Measurements from ENCODE around the gene SLC38A1.

SLC38A1 gene

DNA sequence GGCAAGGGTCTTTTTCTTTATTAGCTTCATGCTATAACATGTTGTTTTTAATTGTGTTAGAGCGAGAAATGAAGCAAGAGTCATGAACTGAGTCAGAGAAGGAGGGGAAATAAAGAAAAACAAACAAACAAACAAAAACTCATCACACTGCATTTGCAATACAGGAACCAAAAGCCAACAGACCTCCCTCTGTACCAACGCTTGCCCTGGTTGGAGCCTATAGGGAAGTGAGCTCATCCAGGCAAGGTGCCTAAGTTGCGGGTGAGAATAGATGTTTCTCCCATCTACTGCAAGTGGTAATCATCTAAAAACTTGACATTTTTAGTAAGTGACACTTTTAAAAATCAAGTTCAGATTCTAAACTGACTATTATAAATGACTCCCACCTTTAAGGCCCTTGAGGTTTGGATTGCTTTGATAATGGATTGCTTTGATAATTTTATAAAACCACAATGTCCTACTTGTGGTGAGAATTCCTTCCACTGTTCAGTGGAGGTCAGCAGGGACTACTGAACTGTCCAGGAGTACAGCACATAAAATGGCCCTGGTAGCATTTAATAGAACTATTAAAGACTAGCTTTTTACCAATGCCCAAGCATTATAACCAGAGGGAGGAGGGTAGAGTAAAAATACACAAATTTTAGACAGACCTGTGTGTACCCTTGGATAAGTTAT, 31.3 kb downstream of the SLC38A1 start:
- Histone ChIP-seq H2BK5ac (ENCODE audit: low read length) (no peak overlapping the region), H3K36me3 (ENCODE audit: control insufficient read depth, insufficient read depth, low read length) (peaks cover 5% of the 10 kb centered on the region), H2BK15ac (replicated peaks; ENCODE audit: low read depth) (no peak overlapping the region), H3K27me3 (ENCODE audit: insufficient read depth, low read length, poor library complexity) (no peaks in the 10 kb centered on the region), H3K27ac (ENCODE audit: low read depth, low read length) (no peak overlapping the region), H3K4me1 (ENCODE audit: control insufficient read depth, low read depth, low read length) (no peaks in the 10 kb centered on the region), H3K79me2 (ENCODE audit: control insufficient read depth, insufficient read depth, low read length) (peaks cover 55% of the 10 kb centered on the region), H3K4me2 (ENCODE audit: low read length) (no peak overlapping the region), H3K79me1 (ENCODE audit: low read length) (peaks cover 23% of the 10 kb centered on the region), H3K18ac (ENCODE audit: low read length) (no peak overlapping the region), H3K9ac (ENCODE audit: low read length) (no peak overlapping the region), H4K5ac (ENCODE audit: low read length) (no peak overlapping the region), H2AK5ac (ENCODE audit: low read length) (no peak overlapping the region), H2BK120ac (ENCODE audit: low read depth, low read length) (no peak overlapping the region), H3K4me3 (ENCODE audit: low read length) (no peak overlapping the region), H3K56ac (ENCODE audit: low read length) (no peak overlapping the region), H4K8ac (ENCODE audit: low read depth, low read length) (no peak overlapping the region), H3K23ac (ENCODE audit: low read length) (no peak overlapping the region), H3K4ac (ENCODE audit: low read depth, low read length) (no peak overlapping the region)
- DNase-seq: no peak
- WGBS (ENCODE audit: extremely low coverage, insufficient coverage, low lambda C conversion rate): no CpG with 5 or more reads among the region's 3 CpGs

DNA sequence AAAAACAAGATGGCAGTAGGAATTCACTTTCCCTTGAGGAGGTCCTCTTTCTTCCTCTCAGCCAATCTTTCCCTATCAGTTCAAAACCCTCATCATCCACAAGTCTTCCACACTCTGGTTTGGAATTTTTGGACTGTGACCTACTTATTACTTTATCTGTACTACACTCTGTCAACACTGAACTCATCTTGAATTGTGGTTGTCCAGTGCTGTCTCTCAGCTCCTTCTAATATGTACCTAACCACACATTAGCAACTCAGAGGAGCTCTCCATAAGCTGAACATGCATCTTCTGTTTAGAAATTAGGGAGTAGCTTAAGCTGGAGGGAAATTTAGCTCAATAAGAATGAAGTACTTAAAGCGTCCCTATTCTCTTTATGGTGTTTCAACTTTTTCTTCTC, 34.8 kb downstream of the SLC38A1 start:
- Histone ChIP-seq H3K23ac (ENCODE audit: low read length) (no peak overlapping the region), H4K5ac (ENCODE audit: low read length) (no peak overlapping the region), H2BK15ac (replicated peaks; ENCODE audit: low read depth) (no peak overlapping the region), H2AK5ac (ENCODE audit: low read length) (no peak overlapping the region), H3K56ac (ENCODE audit: low read length) (no peak overlapping the region), H3K79me1 (ENCODE audit: low read length) (peaks cover 23% of the 10 kb centered on the region), H3K4me1 (ENCODE audit: control insufficient read depth, low read depth, low read length) (no peaks in the 10 kb centered on the region), H3K27me3 (ENCODE audit: insufficient read depth, low read length, poor library complexity) (no peaks in the 10 kb centered on the region), H2BK5ac (ENCODE audit: low read length) (no peak overlapping the region), H3K27ac (ENCODE audit: low read depth, low read length) (no peak overlapping the region), H3K18ac (ENCODE audit: low read length) (no peak overlapping the region), H3K36me3 (ENCODE audit: control insufficient read depth, insufficient read depth, low read length) (peaks cover 3% of the 10 kb centered on the region), H3K4me2 (ENCODE audit: low read length) (no peak overlapping the region), H3K4ac (ENCODE audit: low read depth, low read length) (no peak overlapping the region), H4K8ac (ENCODE audit: low read depth, low read length) (no peak overlapping the region), H3K4me3 (ENCODE audit: low read length) (no peak overlapping the region), H2BK120ac (ENCODE audit: low read depth, low read length) (no peak overlapping the region), H3K79me2 (ENCODE audit: control insufficient read depth, insufficient read depth, low read length) (peaks cover 50% of the 10 kb centered on the region), H3K9ac (ENCODE audit: low read length) (no peak overlapping the region)
- no CpG with 5 or more reads among the region's 1 CpG for WGBS (ENCODE audit: extremely low coverage, insufficient coverage, low lambda C conversion rate)
- DNase-seq: no peak

DNA sequence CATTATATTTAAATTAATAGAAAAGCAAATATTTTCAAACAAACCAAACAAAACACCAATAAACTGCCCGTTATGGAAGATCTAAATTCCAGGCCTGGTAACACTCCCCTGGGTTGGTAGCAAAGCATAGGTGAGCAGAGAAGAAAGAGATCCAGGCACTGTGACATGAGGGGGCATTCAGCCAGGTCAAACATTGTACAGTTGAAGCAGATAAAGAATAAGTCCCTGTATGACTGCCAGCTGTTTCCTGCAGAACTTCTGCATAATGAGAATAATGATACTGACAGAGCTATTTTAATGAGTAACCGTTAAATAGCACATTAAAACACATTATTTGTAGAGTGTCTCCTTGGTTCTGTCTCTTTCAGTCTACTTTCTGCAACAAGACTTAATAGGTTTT, 35.4 kb downstream of the SLC38A1 start:
- H3K27me3 ChIP-seq (ENCODE audit: insufficient read depth, low read length, poor library complexity): no peaks in the 10 kb centered on the region
- no peak overlapping the region for H3K9ac ChIP-seq (ENCODE audit: low read length)
- H2BK120ac ChIP-seq (ENCODE audit: low read depth, low read length): no peak overlapping the region
- H3K79me1 ChIP-seq (ENCODE audit: low read length): peaks cover 21% of the 10 kb centered on the region
- H3K18ac ChIP-seq (ENCODE audit: low read length): no peak overlapping the region
- no peaks in the 10 kb centered on the region for H3K4me1 ChIP-seq (ENCODE audit: control insufficient read depth, low read depth, low read length)
- peaks cover 48% of the 10 kb centered on the region for H3K79me2 ChIP-seq (ENCODE audit: control insufficient read depth, insufficient read depth, low read length)
- H3K27ac ChIP-seq (ENCODE audit: low read depth, low read length): no peak overlapping the region
- H3K4ac ChIP-seq (ENCODE audit: low read depth, low read length): no peak overlapping the region
- no peak overlapping the region for H4K8ac ChIP-seq (ENCODE audit: low read depth, low read length)
- H3K36me3 ChIP-seq (ENCODE audit: control insufficient read depth, insufficient read depth, low read length): peaks cover 3% of the 10 kb centered on the region
- H3K4me2 ChIP-seq (ENCODE audit: low read length): no peak overlapping the region
- H4K5ac ChIP-seq (ENCODE audit: low read length): no peak overlapping the region
- DNase-seq: no peak
- H3K56ac ChIP-seq (ENCODE audit: low read length): no peak overlapping the region
- H3K23ac ChIP-seq (ENCODE audit: low read length): no peak overlapping the region
- H2AK5ac ChIP-seq (ENCODE audit: low read length): no peak overlapping the region
- no peak overlapping the region for H3K4me3 ChIP-seq (ENCODE audit: low read length)
- WGBS (ENCODE audit: extremely low coverage, insufficient coverage, low lambda C conversion rate): no CpG with 5 or more reads among the region's 2 CpGs
- no peak overlapping the region for H2BK15ac ChIP-seq (replicated peaks; ENCODE audit: low read depth)
- H2BK5ac ChIP-seq (ENCODE audit: low read length): no peak overlapping the region

GRCh38 chr12:46230983-46231382, 37.9 kb downstream of the SLC38A1 start:
- Histone ChIP-seq H3K23ac (ENCODE audit: low read length) (no peak overlapping the region), H3K18ac (ENCODE audit: low read length) (no peak overlapping the region), H3K27ac (ENCODE audit: low read depth, low read length) (no peak overlapping the region), H2BK120ac (ENCODE audit: low read depth, low read length) (no peak overlapping the region), H3K4me1 (ENCODE audit: control insufficient read depth, low read depth, low read length) (no peaks in the 10 kb centered on the region), H3K27me3 (ENCODE audit: insufficient read depth, low read length, poor library complexity) (no peaks in the 10 kb centered on the region), H3K79me2 (ENCODE audit: control insufficient read depth, insufficient read depth, low read length) (peaks cover 35% of the 10 kb centered on the region), H2BK15ac (replicated peaks; ENCODE audit: low read depth) (no peak overlapping the region), H3K56ac (ENCODE audit: low read length) (no peak overlapping the region), H4K8ac (ENCODE audit: low read depth, low read length) (no peak overlapping the region), H2BK5ac (ENCODE audit: low read length) (no peak overlapping the region), H2AK5ac (ENCODE audit: low read length) (no peak overlapping the region), H3K36me3 (ENCODE audit: control insufficient read depth, insufficient read depth, low read length) (peaks cover 2% of the 10 kb centered on the region), H4K5ac (ENCODE audit: low read length) (no peak overlapping the region), H3K79me1 (ENCODE audit: low read length) (peaks cover 21% of the 10 kb centered on the region), H3K9ac (ENCODE audit: low read length) (no peak overlapping the region), H3K4me3 (ENCODE audit: low read length) (no peak overlapping the region), H3K4ac (ENCODE audit: low read depth, low read length) (no peak overlapping the region), H3K4me2 (ENCODE audit: low read length) (no peak overlapping the region)
- WGBS (ENCODE audit: extremely low coverage, insufficient coverage, low lambda C conversion rate): no CpG with 5 or more reads among the region's 5 CpGs
- no peak for DNase-seq

- no peak overlapping the region for H3K27ac ChIP-seq (ENCODE audit: low read depth, low read length)
- H3K23ac ChIP-seq (ENCODE audit: low read length): no peak overlapping the region
- peaks cover 2% of the 10 kb centered on the region for H3K36me3 ChIP-seq (ENCODE audit: control insufficient read depth, insufficient read depth, low read length)
- no peak overlapping the region for H3K18ac ChIP-seq (ENCODE audit: low read length)
- no peak for DNase-seq
- WGBS (ENCODE audit: extremely low coverage, insufficient coverage, low lambda C conversion rate): no CpG with 5 or more reads among the region's 2 CpGs
- no peaks in the 10 kb centered on the region for H3K4me1 ChIP-seq (ENCODE audit: control insufficient read depth, low read depth, low read length)
- H4K5ac ChIP-seq (ENCODE audit: low read length): no peak overlapping the region
- no peaks in the 10 kb centered on the region for H3K27me3 ChIP-seq (ENCODE audit: insufficient read depth, low read length, poor library complexity)
- no peak overlapping the region for H4K8ac ChIP-seq (ENCODE audit: low read depth, low read length)
- no peak overlapping the region for H2BK5ac ChIP-seq (ENCODE audit: low read length)
- H3K4me3 ChIP-seq (ENCODE audit: low read length): no peak overlapping the region
- no peak overlapping the region for H2AK5ac ChIP-seq (ENCODE audit: low read length)
- no peak overlapping the region for H2BK15ac ChIP-seq (replicated peaks; ENCODE audit: low read depth)
- no peak overlapping the region for H2BK120ac ChIP-seq (ENCODE audit: low read depth, low read length)
- no peak overlapping the region for H3K9ac ChIP-seq (ENCODE audit: low read length)
- no peak overlapping the region for H3K56ac ChIP-seq (ENCODE audit: low read length)
- H3K4me2 ChIP-seq (ENCODE audit: low read length): no peak overlapping the region
- peaks cover 22% of the 10 kb centered on the region for H3K79me1 ChIP-seq (ENCODE audit: low read length)
- H3K4ac ChIP-seq (ENCODE audit: low read depth, low read length): no peak overlapping the region
- H3K79me2 ChIP-seq (ENCODE audit: control insufficient read depth, insufficient read depth, low read length): peaks cover 37% of the 10 kb centered on the region
Measured at GRCh38 chr12:46230306-46230705, 38.5 kb downstream of the SLC38A1 start.

DNA sequence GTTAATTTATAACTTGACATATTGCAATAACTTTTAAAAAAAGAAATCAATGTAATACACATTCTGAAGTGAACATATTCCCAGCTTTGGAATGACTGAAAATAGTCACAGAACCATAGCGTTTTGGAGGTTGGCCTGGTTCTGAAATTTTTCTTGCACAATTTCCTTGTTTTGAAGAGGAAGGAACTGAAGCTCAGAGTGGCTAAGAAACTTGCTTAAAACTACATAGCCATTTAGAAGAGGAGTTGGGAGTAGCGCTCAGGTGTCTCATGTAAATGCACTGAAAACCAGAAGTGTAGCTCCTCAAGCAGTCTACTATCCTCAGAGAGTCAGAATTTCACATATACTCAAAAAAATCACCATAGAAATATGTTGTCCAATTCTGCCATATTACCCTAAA, 41.2 kb downstream of the SLC38A1 start:
- no peak overlapping the region for H3K23ac ChIP-seq (ENCODE audit: low read length)
- no peak overlapping the region for H2AK5ac ChIP-seq (ENCODE audit: low read length)
- H4K5ac ChIP-seq (ENCODE audit: low read length): no peak overlapping the region
- no peaks in the 10 kb centered on the region for H3K27me3 ChIP-seq (ENCODE audit: insufficient read depth, low read length, poor library complexity)
- no peak for DNase-seq
- peaks cover 2% of the 10 kb centered on the region for H3K36me3 ChIP-seq (ENCODE audit: control insufficient read depth, insufficient read depth, low read length)
- no peak overlapping the region for H2BK15ac ChIP-seq (replicated peaks; ENCODE audit: low read depth)
- H3K56ac ChIP-seq (ENCODE audit: low read length): no peak overlapping the region
- no peak overlapping the region for H3K18ac ChIP-seq (ENCODE audit: low read length)
- peaks cover 19% of the 10 kb centered on the region for H3K79me1 ChIP-seq (ENCODE audit: low read length)
- H3K4me2 ChIP-seq (ENCODE audit: low read length): no peak overlapping the region
- no peak overlapping the region for H2BK120ac ChIP-seq (ENCODE audit: low read depth, low read length)
- H3K79me2 ChIP-seq (ENCODE audit: control insufficient read depth, insufficient read depth, low read length): peaks cover 41% of the 10 kb centered on the region
- WGBS (ENCODE audit: extremely low coverage, insufficient coverage, low lambda C conversion rate): no CpG with 5 or more reads among the region's 2 CpGs
- peaks cover 1% of the 10 kb centered on the region for H3K4me1 ChIP-seq (ENCODE audit: control insufficient read depth, low read depth, low read length)
- no peak overlapping the region for H3K4me3 ChIP-seq (ENCODE audit: low read length)
- no peak overlapping the region for H3K9ac ChIP-seq (ENCODE audit: low read length)
- H3K4ac ChIP-seq (ENCODE audit: low read depth, low read length): no peak overlapping the region
- no peak overlapping the region for H4K8ac ChIP-seq (ENCODE audit: low read depth, low read length)
- H2BK5ac ChIP-seq (ENCODE audit: low read length): no peak overlapping the region
- no peak overlapping the region for H3K27ac ChIP-seq (ENCODE audit: low read depth, low read length)
